ENCODE data around the gene SNRK.

SNRK gene

GRCh38 chr3:43268636-43269035, 17.7 kb upstream of the SNRK start:
- H3K4me3 ChIP-seq (ENCODE audit: low read depth, low read length), result no peak overlapping the region
- TF ChIP-seq CTCF (IDR thresholded peaks at IDR 0.05; ENCODE audit: insufficient read depth, low read depth, low read length, missing control alignments), result no peak
- DNase-seq (ENCODE audit: low read depth), result no peak

- TF ChIP-seq CTCF (IDR thresholded peaks at IDR 0.05; ENCODE audit: insufficient read depth, low read depth, low read length, missing control alignments), result no peak
- H3K4me3 ChIP-seq (ENCODE audit: low read depth, low read length), result no peak overlapping the region
- no peak for DNase-seq (ENCODE audit: low read depth)
Measured at GRCh38 chr3:43270078-43270477, 16.3 kb upstream of the SNRK start.

- no peak overlapping the region for H3K4me3 ChIP-seq (ENCODE audit: low read depth, low read length)
- DNase-seq (ENCODE audit: low read depth), result no peak
- no peak for TF ChIP-seq CTCF (IDR thresholded peaks at IDR 0.05; ENCODE audit: insufficient read depth, low read depth, low read length, missing control alignments)
Measured at GRCh38 chr3:43273416-43273815, 12.9 kb upstream of the SNRK start.

- DNase-seq (ENCODE audit: low read depth), result no peak
- H3K4me3 ChIP-seq (ENCODE audit: low read depth, low read length), result no peak overlapping the region
- no peak for TF ChIP-seq CTCF (IDR thresholded peaks at IDR 0.05; ENCODE audit: insufficient read depth, low read depth, low read length, missing control alignments)
Measured at GRCh38 chr3:43279082-43279481, 7.3 kb upstream of the SNRK start.

GRCh38 chr3:43279532-43279931, 6.8 kb upstream of the SNRK start:
- no peak for TF ChIP-seq CTCF (IDR thresholded peaks at IDR 0.05; ENCODE audit: insufficient read depth, low read depth, low read length, missing control alignments)
- no peak overlapping the region for H3K4me3 ChIP-seq (ENCODE audit: low read depth, low read length)
- no peak for DNase-seq (ENCODE audit: low read depth)

- no peak for DNase-seq (ENCODE audit: low read depth)
- TF ChIP-seq CTCF (IDR thresholded peaks at IDR 0.05; ENCODE audit: insufficient read depth, low read depth, low read length, missing control alignments), result no peak
- no peak overlapping the region for H3K4me3 ChIP-seq (ENCODE audit: low read depth, low read length)
Measured at GRCh38 chr3:43281020-43281419, 5.3 kb upstream of the SNRK start.

- no peak for DNase-seq (ENCODE audit: low read depth)
- TF ChIP-seq CTCF (IDR thresholded peaks at IDR 0.05; ENCODE audit: insufficient read depth, low read depth, low read length, missing control alignments), result no peak
- H3K4me3 ChIP-seq (ENCODE audit: low read depth, low read length), result no peak overlapping the region
Measured at GRCh38 chr3:43284171-43284570, 2.2 kb upstream of the SNRK start.

All from GM12865 (cell line).